ENCODE results near the gene SEPTIN3. TPM values are rescaled to one million over a fixed set of nuclear protein-coding genes. Genes with fewer than 3 reads are reported as not detected.

SEPTIN3 gene
- 1.5 and 2.2 TPM in 2 replicates for total RNA-seq
- 1.5 and 1.6 TPM in 2 replicates for polyA plus RNA-seq

DNA sequence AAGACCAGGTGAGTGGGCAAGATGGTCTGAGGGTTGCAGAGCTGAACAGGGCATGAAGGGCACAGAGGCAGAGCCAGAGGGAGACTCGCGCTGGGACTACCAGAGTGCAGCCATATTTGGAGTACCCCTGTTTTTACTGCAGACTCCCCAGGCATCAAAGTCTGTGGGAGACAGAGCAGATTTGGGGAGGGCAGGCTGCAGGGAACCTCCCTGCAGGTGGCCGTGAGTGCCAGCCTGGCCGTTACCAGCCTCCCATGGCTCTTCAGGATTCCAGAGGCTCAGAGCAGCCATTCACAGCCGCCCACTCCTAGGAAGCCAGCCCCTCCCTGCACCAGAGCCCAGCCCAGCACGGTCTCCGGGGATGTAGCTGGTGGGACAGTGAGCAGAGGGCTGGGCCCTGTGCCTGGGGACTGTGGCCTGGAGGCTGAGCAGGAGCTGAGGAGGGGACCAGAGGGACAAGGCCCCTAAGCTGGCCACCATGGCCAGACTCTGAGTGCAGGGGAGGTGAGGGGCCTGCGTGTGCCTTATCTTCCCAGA lies at the start of gene SEPTIN3:
TSS of gene SEPTIN3 (plus strand) at position 334 of the 537 bp plus-strand sequence. CDS start 2,050 bp downstream, outside the sequence.
- Histone ChIP-seq H2AFZ (no peak within 1 kb of the TSS), H3K79me2 (no peaks in the 10 kb centered on the region), H4K20me1 (ENCODE audit: insufficient read depth, poor library complexity, severe bottlenecking) (no peaks in the 10 kb centered on the region), H3K9me2 (replicated peaks; ENCODE audit: insufficient read depth) (no peaks in the 10 kb centered on the region), H3K4me1 (ENCODE audit: insufficient read depth) (no peaks in the 10 kb centered on the region), H3K9me3 (ENCODE audit: low read depth) (no peaks in the 10 kb centered on the region), H3K27ac (no peak within 1 kb of the TSS), H3K4me3 (no peak within 1 kb of the TSS), H3K27me3 (peaks cover 2% of the 10 kb centered on the region), H3K36me3 (replicated peaks; ENCODE audit: insufficient read depth, low read depth) (no peaks in the 10 kb centered on the region), H3K4me2 (no peak within 1 kb of the TSS)
- DNase-seq (ENCODE audit: low spot score): no peak
- 64% methylated on average over 8 of the region's 8 CpGs for WGBS (ENCODE audit: low lambda C conversion rate, missing lambda C conversion rate)
- TF ChIP-seq EZH2 (IDR thresholded peaks at IDR 0.05; ENCODE audit: borderline replicate concordance) (no peak), EZH2phosphoT487 (IDR thresholded peaks at IDR 0.05; ENCODE audit: low read depth, severe bottlenecking, unreplicated experiment) (no peak)

DNA sequence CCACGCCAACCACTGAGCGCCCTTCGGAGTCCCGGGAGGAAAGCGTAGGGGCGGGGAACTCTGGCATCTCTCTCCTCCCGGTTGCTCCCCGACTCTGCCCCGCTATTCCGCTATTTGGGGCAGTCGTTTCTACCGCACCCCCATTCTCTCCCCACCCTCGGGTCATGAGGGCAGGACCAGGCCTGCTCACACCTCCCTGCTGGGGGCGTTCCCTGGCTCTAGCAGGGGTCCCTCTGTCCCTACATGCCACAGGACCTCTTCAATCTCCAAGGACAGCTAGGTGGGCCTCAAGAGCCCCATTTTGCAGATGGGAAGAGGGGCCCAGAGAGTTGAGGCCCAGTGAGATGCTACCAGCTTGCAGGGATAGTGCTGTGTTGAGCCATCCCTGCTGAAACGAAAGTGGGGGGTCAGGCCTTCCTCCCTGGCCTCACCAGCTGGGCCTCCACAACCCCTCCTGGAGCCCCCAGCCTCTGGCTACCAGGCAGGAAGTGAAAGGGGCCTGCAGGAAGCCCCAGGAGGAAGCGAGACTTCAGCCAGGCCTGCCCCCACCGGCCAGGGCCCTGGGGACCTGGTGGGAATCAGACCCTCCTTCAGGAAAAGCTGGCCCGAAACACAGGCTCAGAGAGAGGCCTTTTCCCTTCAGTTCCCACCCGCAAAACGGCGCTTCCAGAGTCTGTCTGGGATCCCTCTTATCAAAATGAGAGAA lies 48.8 kb upstream of the SEPTIN3 start:
- Histone ChIP-seq H3K9me2 (replicated peaks; ENCODE audit: insufficient read depth) (no peaks in the 10 kb centered on the region), H3K4me3 (no peak overlapping the region), H3K79me2 (no peaks in the 10 kb centered on the region), H3K4me1 (ENCODE audit: insufficient read depth) (no peaks in the 10 kb centered on the region), H4K20me1 (ENCODE audit: insufficient read depth, poor library complexity, severe bottlenecking) (no peaks in the 10 kb centered on the region), H3K27me3 (peaks cover 56% of the 10 kb centered on the region), H3K9me3 (ENCODE audit: low read depth) (no peaks in the 10 kb centered on the region), H3K27ac (no peak overlapping the region), H3K36me3 (replicated peaks; ENCODE audit: insufficient read depth, low read depth) (no peaks in the 10 kb centered on the region), H3K4me2 (peak overlapping the region; percentile 96), H2AFZ (no peak overlapping the region)
- no peak for DNase-seq (ENCODE audit: low spot score)
- TF ChIP-seq EZH2 (IDR thresholded peaks at IDR 0.05; ENCODE audit: borderline replicate concordance): no peak
- TF ChIP-seq, protein P1, sequence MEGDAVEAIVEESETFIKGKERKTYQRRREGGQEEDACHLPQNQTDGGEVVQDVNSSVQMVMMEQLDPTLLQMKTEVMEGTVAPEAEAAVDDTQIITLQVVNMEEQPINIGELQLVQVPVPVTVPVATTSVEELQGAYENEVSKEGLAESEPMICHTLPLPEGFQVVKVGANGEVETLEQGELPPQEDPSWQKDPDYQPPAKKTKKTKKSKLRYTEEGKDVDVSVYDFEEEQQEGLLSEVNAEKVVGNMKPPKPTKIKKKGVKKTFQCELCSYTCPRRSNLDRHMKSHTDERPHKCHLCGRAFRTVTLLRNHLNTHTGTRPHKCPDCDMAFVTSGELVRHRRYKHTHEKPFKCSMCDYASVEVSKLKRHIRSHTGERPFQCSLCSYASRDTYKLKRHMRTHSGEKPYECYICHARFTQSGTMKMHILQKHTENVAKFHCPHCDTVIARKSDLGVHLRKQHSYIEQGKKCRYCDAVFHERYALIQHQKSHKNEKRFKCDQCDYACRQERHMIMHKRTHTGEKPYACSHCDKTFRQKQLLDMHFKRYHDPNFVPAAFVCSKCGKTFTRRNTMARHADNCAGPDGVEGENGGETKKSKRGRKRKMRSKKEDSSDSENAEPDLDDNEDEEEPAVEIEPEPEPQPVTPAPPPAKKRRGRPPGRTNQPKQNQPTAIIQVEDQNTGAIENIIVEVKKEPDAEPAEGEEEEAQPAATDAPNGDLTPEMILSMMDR (IDR thresholded peaks at IDR 0.05; ENCODE audit: poor library complexity): no peak
- TF ChIP-seq EZH2phosphoT487 (IDR thresholded peaks at IDR 0.05; ENCODE audit: low read depth, severe bottlenecking, unreplicated experiment): no peak
- 81% methylated on average over 13 of the region's 21 CpGs for WGBS (ENCODE audit: low lambda C conversion rate, missing lambda C conversion rate)

DNA sequence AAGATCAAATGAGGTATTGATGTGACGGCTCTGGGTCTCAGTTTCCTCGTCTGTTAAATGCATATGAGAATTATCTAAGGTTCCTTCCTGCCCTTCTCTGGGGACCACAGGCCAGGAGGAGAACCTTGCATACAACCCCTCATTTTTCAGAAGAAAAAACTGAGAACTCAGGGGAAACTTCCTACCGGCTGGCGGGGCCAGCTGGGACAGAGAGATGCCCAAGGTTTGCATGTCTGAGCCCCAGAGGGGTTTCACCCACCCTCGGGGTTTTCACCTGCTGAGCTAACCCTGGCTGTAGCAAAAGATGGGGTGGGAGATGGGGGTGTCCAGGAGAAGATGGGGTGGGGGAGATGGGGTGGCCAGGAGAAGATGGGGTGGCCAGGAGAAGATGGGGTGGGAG lies 46.9 kb upstream of the SEPTIN3 start:
- WGBS (ENCODE audit: low lambda C conversion rate, missing lambda C conversion rate): 92% methylated on average over 5 of the region's 5 CpGs
- TF ChIP-seq, protein P1 (IDR thresholded peaks at IDR 0.05; ENCODE audit: poor library complexity): no peak
- TF ChIP-seq EZH2 (IDR thresholded peaks at IDR 0.05; ENCODE audit: borderline replicate concordance) (no peak), EZH2phosphoT487 (IDR thresholded peaks at IDR 0.05; ENCODE audit: low read depth, severe bottlenecking, unreplicated experiment) (no peak)
- Histone ChIP-seq H4K20me1 (ENCODE audit: insufficient read depth, poor library complexity, severe bottlenecking) (no peaks in the 10 kb centered on the region), H3K27me3 (peaks cover 55% of the 10 kb centered on the region), H3K4me2 (no peak overlapping the region), H3K27ac (no peak overlapping the region), H2AFZ (no peak overlapping the region), H3K79me2 (no peaks in the 10 kb centered on the region), H3K9me2 (replicated peaks; ENCODE audit: insufficient read depth) (no peaks in the 10 kb centered on the region), H3K36me3 (replicated peaks; ENCODE audit: insufficient read depth, low read depth) (no peaks in the 10 kb centered on the region), H3K9me3 (ENCODE audit: low read depth) (no peaks in the 10 kb centered on the region), H3K4me3 (no peak overlapping the region), H3K4me1 (ENCODE audit: insufficient read depth) (peaks cover 10% of the 10 kb centered on the region)
- DNase-seq (ENCODE audit: low spot score): no peak

- Histone ChIP-seq H3K27ac (no peak overlapping the region), H3K4me2 (no peak overlapping the region), H3K27me3 (peaks cover 47% of the 10 kb centered on the region), H3K4me1 (ENCODE audit: insufficient read depth) (peaks cover 10% of the 10 kb centered on the region), H3K9me3 (ENCODE audit: low read depth) (no peaks in the 10 kb centered on the region), H2AFZ (no peak overlapping the region), H3K4me3 (no peak overlapping the region), H3K79me2 (no peaks in the 10 kb centered on the region), H3K9me2 (replicated peaks; ENCODE audit: insufficient read depth) (no peaks in the 10 kb centered on the region), H4K20me1 (ENCODE audit: insufficient read depth, poor library complexity, severe bottlenecking) (no peaks in the 10 kb centered on the region), H3K36me3 (replicated peaks; ENCODE audit: insufficient read depth, low read depth) (no peaks in the 10 kb centered on the region)
- 81% methylated on average over 4 of the region's 4 CpGs for WGBS (ENCODE audit: low lambda C conversion rate, missing lambda C conversion rate)
- TF ChIP-seq, protein P1 (IDR thresholded peaks at IDR 0.05; ENCODE audit: poor library complexity): no peak
- TF ChIP-seq EZH2phosphoT487 (IDR thresholded peaks at IDR 0.05; ENCODE audit: low read depth, severe bottlenecking, unreplicated experiment): no peak
- TF ChIP-seq EZH2 (IDR thresholded peaks at IDR 0.05; ENCODE audit: borderline replicate concordance): no peak
- DNase-seq (ENCODE audit: low spot score): no peak
These were observed 46.2 kb upstream of the SEPTIN3 start for GRCh38 chr22:41922940-41923594.
